H1 (cell line): ENCODE measurements around the gene PHGDH. TPM values are rescaled to one million over a fixed set of nuclear protein-coding genes. Genes with fewer than 3 reads are reported as not detected.
A peak's percentile ranks its signal among the peaks of the same experiment; 100 is the strongest.

Source experiments
- CTCF ChIA-PET: fragments of 300-600 bp; sonication (Branson Sonifier 250); formaldehyde crosslinking; loops from one replicate; lab custom pipeline; 2021; ENCODE audit not compliant: partially characterized antibody; lab: Charles Lee
- POLR2A ChIA-PET: fragments of 300-600 bp; sonication (Branson Sonifier 250); formaldehyde crosslinking; loops from one replicate; lab custom pipeline; 2021; ENCODE audit warnings: inconsistent platforms; ENCODE audit not compliant: partially characterized antibody; lab: Charles Lee
- DNase-seq, 2 experiments: peaks; one replicate each; pipeline versions ENCODE4 v3.0.0 to v3.0.0-alpha.2; 2010 to 2022; ENCODE audit warnings: low spot score in 2 of 2, low read depth in 1 of 2, mixed read lengths in 1 of 2
- FAIRE-seq: peaks from 2 replicates; lab custom pipeline; 2011; peaks lifted over from hg19 to GRCh38; lab: Jason Lieb, UNC
- H2AFZ ChIP-seq: 2 replicates; pipeline ENCODE4 v1.8.1; 2012; ENCODE audit warnings: low read length, inconsistent platforms
- H2AK5ac ChIP-seq: 2 replicates; pipeline ENCODE4 v1.6.1; 2013; ENCODE audit warnings: low read depth, low read length
- H2BK120ac ChIP-seq: replicated peaks from 2 replicates; pipeline ENCODE3; 2013; ENCODE audit warnings: low read depth, low read length, inconsistent platforms
- H2BK12ac ChIP-seq: 2 replicates; pipeline ENCODE4 v1.6.1; 2013; ENCODE audit warnings: low read depth, low read length
- H2BK15ac ChIP-seq: 2 replicates; pipeline ENCODE4 v1.6.1; 2013; ENCODE audit warnings: low read length
- H2BK20ac ChIP-seq: 2 replicates; pipeline ENCODE4 v1.6.1; 2013; ENCODE audit warnings: low read length
- H2BK5ac ChIP-seq: 2 replicates; pipeline ENCODE4 v1.6.1; 2013; ENCODE audit warnings: low read depth, low read length
- H3K14ac ChIP-seq: 2 replicates; pipeline ENCODE4 v1.6.1; 2013; ENCODE audit warnings: inconsistent platforms; ENCODE audit not compliant: insufficient read length
- H3K18ac ChIP-seq: 2 replicates; pipeline ENCODE4 v1.6.1; 2013; ENCODE audit warnings: low read length; ENCODE audit errors: extremely low read depth
- H3K23ac ChIP-seq: 2 replicates; pipeline ENCODE4 v1.6.1; 2013; ENCODE audit warnings: inconsistent platforms; ENCODE audit not compliant: insufficient read length
- H3K23me2 ChIP-seq: 2 replicates; pipeline ENCODE4 v1.6.1; 2013; ENCODE audit warnings: low read depth, low read length
- H3K27ac ChIP-seq: 2 replicates; pipeline ENCODE4 v1.6.1; 2011; ENCODE audit warnings: low read depth, low read length, inconsistent platforms
- H3K27me3 ChIP-seq, 4 experiments: replicated peaks in 1 of 4; 1 replicate in 1 of 4; 2 replicates in 3 of 4; pipeline versions ENCODE4 v1.6.1 to v1.8.1; 2011 to 2013; ENCODE audit warnings: low read length in 3 of 4, mild to moderate bottlenecking in 3 of 4, inconsistent platforms in 2 of 4, mixed read lengths in 2 of 4, moderate library complexity in 1 of 4; ENCODE audit not compliant: control insufficient read depth in 3 of 4, insufficient read depth in 3 of 4; ENCODE audit errors: extremely low read depth in 1 of 4
- H3K36me3 ChIP-seq, 4 experiments: 2 replicates each; pipeline versions ENCODE4 v1.6.1 to v1.8.1; 2011 to 2013; ENCODE audit warnings: mild to moderate bottlenecking in 4 of 4, low read length in 3 of 4, moderate library complexity in 2 of 4, control low read depth in 1 of 4, inconsistent platforms in 1 of 4; ENCODE audit not compliant: insufficient read depth in 4 of 4, control insufficient read depth in 2 of 4
- H3K4ac ChIP-seq: replicated peaks from 2 replicates; pipeline ENCODE3; 2013; ENCODE audit warnings: low read length, low read depth, mixed read lengths, inconsistent platforms; ENCODE audit not compliant: insufficient read length
- H3K4me1 ChIP-seq, 4 experiments: replicated peaks in 1 of 4; 1 replicate in 1 of 4; 2 replicates in 3 of 4; pipeline versions ENCODE4 v1.6.1 to v1.8.1; 2011 to 2013; ENCODE audit warnings: low read length in 3 of 4, inconsistent platforms in 2 of 4, mixed read lengths in 1 of 4; ENCODE audit not compliant: insufficient read depth in 4 of 4, control insufficient read depth in 3 of 4
- H3K4me2 ChIP-seq, 2 experiments: 2 replicates each; pipeline versions ENCODE4 v1.6.1 to v1.8.1; 2011 to 2013; ENCODE audit warnings: low read depth in 2 of 2, low read length in 2 of 2, control low read depth in 1 of 2, inconsistent platforms in 1 of 2, mild to moderate bottlenecking in 1 of 2; ENCODE audit not compliant: insufficient read depth in 1 of 2
- H3K4me3 ChIP-seq, 4 experiments: fragments of 200-600, 300-600 bp in 1 of 4; sonication (generic), shearing (Covaris generic), sonication (Bioruptor Twin) in 1 of 4; 2 replicates each; pipeline versions ENCODE4 v1.5.1 to v1.8.1; 2011 to 2016; ENCODE audit warnings: low read length in 4 of 4, low read depth in 3 of 4, control low read depth in 2 of 4, inconsistent platforms in 2 of 4, mild to moderate bottlenecking in 2 of 4, mixed read lengths in 1 of 4, moderate library complexity in 1 of 4; ENCODE audit not compliant: insufficient read depth in 2 of 4; ENCODE audit errors: extremely low read depth in 1 of 4
- H3K56ac ChIP-seq: replicated peaks from 2 replicates; pipeline ENCODE3; 2013; ENCODE audit warnings: low read depth, mild to moderate bottlenecking, mixed read lengths, low read length, inconsistent platforms; ENCODE audit not compliant: insufficient read length
- H3K79me1 ChIP-seq: 2 replicates; pipeline ENCODE4 v1.6.1; 2013; ENCODE audit warnings: low read depth, low read length, control low read depth
- H3K79me2 ChIP-seq, 2 experiments: 2 replicates each; pipeline versions ENCODE4 v1.6.1 to v1.8.1; 2012 to 2013; ENCODE audit warnings: low read length in 2 of 2, mild to moderate bottlenecking in 2 of 2, inconsistent platforms in 1 of 2; ENCODE audit not compliant: insufficient read depth in 2 of 2, control insufficient read depth in 1 of 2
- H3K9ac ChIP-seq, 4 experiments: replicated peaks in 1 of 4; 1 replicate in 1 of 4; 2 replicates in 3 of 4; pipeline versions ENCODE4 v1.6.1 to v1.8.1; 2011 to 2013; ENCODE audit warnings: low read depth in 3 of 4, low read length in 3 of 4, control low read depth in 2 of 4, mild to moderate bottlenecking in 2 of 4, moderate library complexity in 2 of 4, inconsistent platforms in 1 of 4; ENCODE audit errors: extremely low read depth in 1 of 4
- H3K9me3 ChIP-seq, 2 experiments: 2 replicates each; pipeline versions ENCODE4 v1.6.1 to v1.8.1; 2012 to 2013; ENCODE audit warnings: mild to moderate bottlenecking in 2 of 2, moderate library complexity in 2 of 2, control low read depth in 1 of 2, inconsistent platforms in 1 of 2, low read depth in 1 of 2, low read length in 1 of 2, mixed read lengths in 1 of 2; ENCODE audit not compliant: insufficient read depth in 2 of 2
- H4K20me1 ChIP-seq, 2 experiments: replicated peaks in 1 of 2; 2 replicates each; pipeline versions ENCODE3 to v1.8.1; 2011 to 2013; ENCODE audit warnings: inconsistent platforms in 2 of 2, low read length in 2 of 2, mild to moderate bottlenecking in 1 of 2; ENCODE audit not compliant: insufficient read depth in 2 of 2, control insufficient read depth in 1 of 2
- H4K5ac ChIP-seq: 2 replicates; pipeline ENCODE4 v1.6.1; 2013; ENCODE audit warnings: low read length, low read depth, mixed read lengths, inconsistent platforms; ENCODE audit not compliant: insufficient read length
- H4K8ac ChIP-seq: 2 replicates; pipeline ENCODE4 v1.8.0; 2013; ENCODE audit warnings: mild to moderate bottlenecking, moderate library complexity, low read length, inconsistent platforms; ENCODE audit not compliant: insufficient read depth; ENCODE audit errors: extremely low read depth
- H4K91ac ChIP-seq: replicated peaks from 2 replicates; pipeline ENCODE3; 2013; ENCODE audit warnings: low read length, mixed read lengths, inconsistent platforms; ENCODE audit not compliant: insufficient read length
- JUN ChIP-seq: IDR thresholded peaks from 2 replicates; pipeline ENCODE4 v1.6.1; 2011; ENCODE audit warnings: low read depth, mild to moderate bottlenecking, improper control_type of control experiment, low read length
- KDM4A ChIP-seq: IDR thresholded peaks from one replicate; pipeline ENCODE4 v1.7.1; 2012; ENCODE audit warnings: low read depth, mild to moderate bottlenecking, moderate library complexity, low read length, inconsistent platforms; ENCODE audit not compliant: severe bottlenecking
- NRF1 ChIP-seq: IDR thresholded peaks from 2 replicates; pipeline ENCODE4 v1.6.1; 2011; ENCODE audit warnings: mild to moderate bottlenecking, low read depth, low read length, improper control_type of control experiment
- POLR2A ChIP-seq, 2 experiments: IDR thresholded peaks; 1 replicate in 1 of 2; 2 replicates in 1 of 2; pipeline ENCODE4 v1.6.1; 2011; ENCODE audit warnings: low read depth in 2 of 2, low read length in 2 of 2, mild to moderate bottlenecking in 2 of 2; ENCODE audit errors: control extremely low read depth in 1 of 2
- WGBS, 2 experiments: shearing (Covaris generic) in 1 of 2; methylation state at CpG; one replicate each; pipeline versions ENCODE4 v1.1.6 to v1.1.7; 2013 to 2015; ENCODE audit warnings: low lambda C conversion rate in 2 of 2, mixed read lengths in 2 of 2, inconsistent platforms in 1 of 2, low coverage in 1 of 2, missing lambda C conversion rate in 1 of 2; ENCODE audit not compliant: insufficient replicate concordance in 2 of 2, insufficient coverage in 1 of 2, insufficient read length in 1 of 2; ENCODE audit errors: extremely low coverage in 1 of 2, missing lambda C conversion rate in 1 of 2; 5-methylcytosine and 5-hydroxymethylcytosine counted together
- polyA plus RNA-seq, 7 experiments: library from polyadenylated mRNA; depleted of rRNA in 3 of 7; stranded (reverse) in 5 of 7; unstranded in 2 of 7; fragments of >200 nt in 5 of 7; fragments of 200-250 nt in 2 of 7; gene quantifications; 1 replicate in 5 of 7; 2 replicates in 1 of 7; 4 replicates in 1 of 7; pipeline versions ENCODE4 v1.2.1 to v1.2.3, GENCODE V29; 2011 to 2013; ENCODE audit warnings: missing spikeins in 2 of 7, mixed read lengths in 2 of 7
- total RNA-seq: library from RNA; stranded (reverse); fragmentation: NEBNext Ultra II Directional; extraction: Animal tissue kit (Norgen Biotek cat#: 25700); gene quantifications from 2 replicates; pipeline ENCODE4 v1.2.1, GENCODE V29; 2021

PHGDH gene
- total and polyA plus RNA-seq, 2 of the 8 experiments (the other 6 are each of a cell fraction or from before 2014, with no cell fraction given): 358 to 687 TPM

- Histone ChIP-seq H2AFZ (no peak overlapping the region), H4K91ac (no peak overlapping the region), H3K9me3 (no peaks in the 10 kb centered on the region), H3K4ac (no peak overlapping the region), H2AK5ac (no peak overlapping the region), H4K20me1 (no peaks in the 10 kb centered on the region), H3K14ac (no peak overlapping the region), H3K36me3 (no peaks in the 10 kb centered on the region), H3K9ac (no peak overlapping the region), H3K79me1 (no peaks in the 10 kb centered on the region), H3K23ac (no peak overlapping the region), H3K27me3 (no peaks in the 10 kb centered on the region), H3K79me2 (no peaks in the 10 kb centered on the region), H2BK12ac (no peak overlapping the region), H4K8ac (no peak overlapping the region), H3K4me1 (no peaks in the 10 kb centered on the region), H3K4me3 (no peak overlapping the region), H3K4me2 (no peak overlapping the region), H3K18ac (no peak overlapping the region), H3K56ac (no peak overlapping the region), H2BK15ac (no peak overlapping the region), H2BK20ac (no peak overlapping the region)
- FAIRE-seq: no peak
- 86% methylated on average over 7 of the region's 7 CpGs; no CpG with 5 or more reads in 1 of the 2 experiments for WGBS, 2 experiments
- POLR2A ChIA-PET: interaction anchor here (0.8 to 1.1 kb wide), 2 partner anchors 10 to 13 kb away, joined by 3 read pairs; no protein-coding TSS in a partner anchor
- peak in 1 of 2 experiments; percentile 35 for DNase-seq
- no peak for TF ChIP-seq POLR2A (IDR thresholded peaks at IDR 0.05; ENCODE audit: control extremely low read depth in 1 of 2, low read depth in 2 of 2, low read length in 2 of 2)
- no peak for TF ChIP-seq NRF1
- TF ChIP-seq JUN: no peak
- TF ChIP-seq KDM4A: no peak
- TF ChIP-seq, all 59 proteins: peak for 0
- no peak overlapping the region for H2BK5ac ChIP-seq
- no peaks in the 10 kb centered on the region for H3K23me2 ChIP-seq
- CTCF ChIA-PET: interaction anchor here (0.9 to 1.6 kb wide), 4 partner anchors 21 to 410 kb away, joined by 3 to 4 read pairs (median 3); no protein-coding TSS in a partner anchor
- no peak overlapping the region for H3K27ac ChIP-seq
- no peak overlapping the region for H4K5ac ChIP-seq
- H2BK120ac ChIP-seq: no peak overlapping the region
These were observed 71.0 kb downstream of the PHGDH start for GRCh38 chr1:119782631-119783325.
